Ovary (tissue), 3 donors: Measurements from ENCODE around the gene KRT2.

Experiments
- CTCF ChIP-seq, 3 donors: fragments of 450-650 bp in 2 of 3; fragments of 200-600 bp in 1 of 3; IDR thresholded peaks; one replicate each; pipeline versions ENCODE4 v1.5.1 to v1.8.0; 2016 to 2022; ENCODE audit warnings: antibody characterized with exemption in 3 of 3, mild to moderate bottlenecking in 1 of 3
- POLR2A ChIP-seq: fragments of 450-650 bp; IDR thresholded peaks from one replicate; pipeline ENCODE4 v1.6.1; 2017; ENCODE audit warnings: antibody characterized with exemption, mild to moderate bottlenecking, moderate library complexity
- donor health status: DM: no; HTN: no; CAD: no.

GRCh38 chr12:52647601-52648000, 4.4 kb downstream of the KRT2 start:
- no peak for TF ChIP-seq CTCF (IDR thresholded peaks at IDR 0.05)
- no peak for TF ChIP-seq POLR2A
